Keratinocyte (primary cell): ENCODE data around the gene DDX20. TPM values are rescaled to one million over a fixed set of nuclear protein-coding genes. Genes with fewer than 3 reads are reported as not detected.

Experiments used
- DNase-seq: peaks from one replicate; pipeline ENCODE4 v3.0.0-alpha.2; 2011; ENCODE audit warnings: low read depth, missing footprints, low spot score
- FAIRE-seq: peaks from 2 replicates; lab custom pipeline; 2011; peaks lifted over from hg19 to GRCh38; lab: Jason Lieb, UNC
- H2AFZ ChIP-seq: 2 replicates; pipeline ENCODE4 v1.6.0; 2012; ENCODE audit warnings: low read length, control low read depth, inconsistent platforms; ENCODE audit not compliant: control insufficient read depth
- H3K27ac ChIP-seq: 2 replicates; pipeline ENCODE4 v1.5.1; 2011; ENCODE audit warnings: low read length; ENCODE audit not compliant: control insufficient read depth, insufficient read depth
- H3K27me3 ChIP-seq: 3 replicates; pipeline ENCODE4 v1.6.0; 2011; ENCODE audit warnings: low read length; ENCODE audit not compliant: control insufficient read depth, insufficient read depth; ENCODE audit errors: extremely low read depth
- H3K36me3 ChIP-seq, 2 experiments: 2 replicates in 1 of 2; 3 replicates in 1 of 2; pipeline ENCODE4 v1.5.1; 2011; ENCODE audit warnings: low read length in 2 of 2, mild to moderate bottlenecking in 1 of 2; ENCODE audit not compliant: control insufficient read depth in 2 of 2, insufficient read depth in 2 of 2; ENCODE audit errors: extremely low read depth in 1 of 2
- H3K4me1 ChIP-seq: 3 replicates; pipeline ENCODE4 v1.5.1; 2011; ENCODE audit warnings: low read length; ENCODE audit not compliant: control insufficient read depth, insufficient read depth; ENCODE audit errors: extremely low read depth
- H3K4me2 ChIP-seq: 3 replicates; pipeline ENCODE4 v1.6.0; 2011; ENCODE audit warnings: low read depth, low read length; ENCODE audit not compliant: control insufficient read depth, insufficient read depth; ENCODE audit errors: extremely low read depth
- H3K4me3 ChIP-seq, 3 experiments: fragments of 200-600 bp in 1 of 3; sonication (generic) in 1 of 3; 2 replicates in 2 of 3; 3 replicates in 1 of 3; pipeline ENCODE4 v1.5.1; 2011 to 2016; ENCODE audit warnings: low read length in 3 of 3, mild to moderate bottlenecking in 3 of 3, control low read depth in 2 of 3, inconsistent platforms in 1 of 3, low read depth in 1 of 3, mixed read lengths in 1 of 3, mixed run types in 1 of 3, moderate library complexity in 1 of 3; ENCODE audit not compliant: control insufficient read depth in 2 of 3, insufficient read depth in 2 of 3; ENCODE audit errors: extremely low read depth in 1 of 3
- H3K79me2 ChIP-seq: 2 replicates; pipeline ENCODE4 v1.6.0; 2012; ENCODE audit warnings: low read length; ENCODE audit not compliant: control insufficient read depth, insufficient read depth
- H3K9ac ChIP-seq: 3 replicates; pipeline ENCODE4 v1.6.0; 2011; ENCODE audit warnings: low read length; ENCODE audit not compliant: control insufficient read depth, insufficient read depth; ENCODE audit errors: extremely low read depth
- H3K9me1 ChIP-seq: 3 replicates; pipeline ENCODE4 v1.6.0; 2011; ENCODE audit warnings: low read length; ENCODE audit not compliant: control insufficient read depth, insufficient read depth; ENCODE audit errors: extremely low read depth
- H3K9me3 ChIP-seq: 2 replicates; pipeline ENCODE4 v1.5.1; 2012; ENCODE audit warnings: low read depth, low read length; ENCODE audit not compliant: control insufficient read depth
- H4K20me1 ChIP-seq: 3 replicates; pipeline ENCODE4 v1.6.0; 2011; ENCODE audit warnings: low read length; ENCODE audit not compliant: control insufficient read depth, insufficient read depth; ENCODE audit errors: extremely low read depth
- EZH2 ChIP-seq: IDR thresholded peaks from one replicate; pipeline ENCODE4 v1.6.1; 2012; ENCODE audit warnings: inconsistent platforms, mild to moderate bottlenecking, low read length, moderate library complexity
- dilution Hi-C: fragments of 300-500 bp; cut with MboI; formaldehyde crosslinking; loops from one replicate; pipeline ENCODE4 v1.7.0; 2020; ENCODE audit warnings: low sequenced_read_pairs; ENCODE audit not compliant: extremely low pct_ligation_motif_present
- polyA plus RNA-seq, 5 experiments: library from polyadenylated mRNA; depleted of rRNA in 3 of 5; stranded (reverse) in 3 of 5; stranded (forward) in 1 of 5; unstranded in 1 of 5; fragments of >200 nt; gene quantifications; 1 replicate in 1 of 5; 2 replicates in 3 of 5; 3 replicates in 1 of 5; pipeline versions ENCODE4 v1.2.1 to v1.2.3, GENCODE V29; 2011 to 2012; ENCODE audit warnings: missing spikeins in 2 of 5, low read depth in 1 of 5, low replicate concordance in 1 of 5
- TF ChIP-seq, protein P1 (sequence below), 3 experiments: IDR thresholded peaks in 1 of 3; conservative IDR thresholded peaks in 1 of 3; optimal IDR thresholded peaks in 1 of 3; 2 replicates in 2 of 3; 3 replicates in 1 of 3; pipeline versions ENCODE3 to v1.5.1; 2011; ENCODE audit warnings: low read length in 3 of 3, mild to moderate bottlenecking in 3 of 3, moderate library complexity in 2 of 3, control low read depth in 1 of 3, inconsistent platforms in 1 of 3; ENCODE audit not compliant: insufficient read depth in 2 of 3; ENCODE audit errors: extremely low read depth in 1 of 3

Gene DDX20
- polyA plus RNA-seq, 1 donor (not counting 4 experiments of a cell fraction or from before 2014, with no cell fraction given) = 14.8 TPM

DNA sequence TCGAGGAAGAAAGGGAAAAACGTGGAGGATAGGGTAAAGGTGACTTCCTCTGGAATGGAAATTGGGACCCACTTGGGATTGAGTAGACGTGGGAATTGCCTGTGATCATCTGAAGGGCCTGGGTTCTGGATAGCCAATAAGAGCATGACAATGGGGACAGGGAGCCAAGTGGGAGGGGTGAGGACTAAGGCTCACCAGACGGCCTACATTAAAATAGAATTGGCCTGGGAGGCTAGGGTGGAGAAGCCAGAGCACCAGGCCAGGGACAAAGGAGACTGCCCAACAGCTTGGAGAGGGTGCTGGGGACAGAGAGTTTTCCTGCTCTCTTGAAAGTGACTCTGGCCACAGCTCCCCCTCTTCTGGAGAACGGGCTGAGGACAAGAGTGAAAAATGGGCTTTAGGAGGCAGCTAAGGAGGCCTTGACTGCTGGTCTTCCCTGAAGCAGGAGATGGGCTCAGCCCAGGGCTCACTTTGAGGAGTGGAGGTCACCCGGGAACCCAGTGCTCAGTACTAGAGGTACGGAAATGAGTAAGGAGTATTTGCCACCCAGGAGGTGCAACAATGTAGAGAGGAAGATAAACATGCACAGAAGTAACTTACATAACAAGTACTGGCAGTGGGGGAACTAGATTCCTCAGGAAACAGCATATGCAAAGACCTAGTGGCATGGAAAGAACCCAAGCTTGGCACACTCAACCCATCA lies 35.3 kb upstream of the DDX20 start:
- TF ChIP-seq EZH2 = no peak
- TF ChIP-seq, protein P1, sequence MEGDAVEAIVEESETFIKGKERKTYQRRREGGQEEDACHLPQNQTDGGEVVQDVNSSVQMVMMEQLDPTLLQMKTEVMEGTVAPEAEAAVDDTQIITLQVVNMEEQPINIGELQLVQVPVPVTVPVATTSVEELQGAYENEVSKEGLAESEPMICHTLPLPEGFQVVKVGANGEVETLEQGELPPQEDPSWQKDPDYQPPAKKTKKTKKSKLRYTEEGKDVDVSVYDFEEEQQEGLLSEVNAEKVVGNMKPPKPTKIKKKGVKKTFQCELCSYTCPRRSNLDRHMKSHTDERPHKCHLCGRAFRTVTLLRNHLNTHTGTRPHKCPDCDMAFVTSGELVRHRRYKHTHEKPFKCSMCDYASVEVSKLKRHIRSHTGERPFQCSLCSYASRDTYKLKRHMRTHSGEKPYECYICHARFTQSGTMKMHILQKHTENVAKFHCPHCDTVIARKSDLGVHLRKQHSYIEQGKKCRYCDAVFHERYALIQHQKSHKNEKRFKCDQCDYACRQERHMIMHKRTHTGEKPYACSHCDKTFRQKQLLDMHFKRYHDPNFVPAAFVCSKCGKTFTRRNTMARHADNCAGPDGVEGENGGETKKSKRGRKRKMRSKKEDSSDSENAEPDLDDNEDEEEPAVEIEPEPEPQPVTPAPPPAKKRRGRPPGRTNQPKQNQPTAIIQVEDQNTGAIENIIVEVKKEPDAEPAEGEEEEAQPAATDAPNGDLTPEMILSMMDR (optimal IDR thresholded peaks at IDR 0.05 in 1 of 3, IDR thresholded peaks at IDR 0.05 in 1 of 3, conservative IDR thresholded peaks at IDR 0.05 in 1 of 3; ENCODE audit: extremely low read depth in 1 of 3, insufficient read depth in 2 of 3, low read length in 3 of 3) = no peak
- Histone ChIP-seq H3K4me3 (no peak overlapping the region), H3K36me3 (peaks cover 0 to 2% of the 10 kb centered on the region in 2 experiments), H3K4me1 (peaks cover 29% of the 10 kb centered on the region), H3K9ac (no peak overlapping the region), H3K9me3 (no peaks in the 10 kb centered on the region), H3K79me2 (no peaks in the 10 kb centered on the region), H3K9me1 (no peaks in the 10 kb centered on the region), H3K27me3 (no peaks in the 10 kb centered on the region), H2AFZ (no peak overlapping the region), H3K27ac (no peak overlapping the region), H4K20me1 (no peaks in the 10 kb centered on the region), H3K4me2 (no peak overlapping the region)
- dilution Hi-C loops = no loop called here
- FAIRE-seq = no peak
- no peak for DNase-seq

DNA sequence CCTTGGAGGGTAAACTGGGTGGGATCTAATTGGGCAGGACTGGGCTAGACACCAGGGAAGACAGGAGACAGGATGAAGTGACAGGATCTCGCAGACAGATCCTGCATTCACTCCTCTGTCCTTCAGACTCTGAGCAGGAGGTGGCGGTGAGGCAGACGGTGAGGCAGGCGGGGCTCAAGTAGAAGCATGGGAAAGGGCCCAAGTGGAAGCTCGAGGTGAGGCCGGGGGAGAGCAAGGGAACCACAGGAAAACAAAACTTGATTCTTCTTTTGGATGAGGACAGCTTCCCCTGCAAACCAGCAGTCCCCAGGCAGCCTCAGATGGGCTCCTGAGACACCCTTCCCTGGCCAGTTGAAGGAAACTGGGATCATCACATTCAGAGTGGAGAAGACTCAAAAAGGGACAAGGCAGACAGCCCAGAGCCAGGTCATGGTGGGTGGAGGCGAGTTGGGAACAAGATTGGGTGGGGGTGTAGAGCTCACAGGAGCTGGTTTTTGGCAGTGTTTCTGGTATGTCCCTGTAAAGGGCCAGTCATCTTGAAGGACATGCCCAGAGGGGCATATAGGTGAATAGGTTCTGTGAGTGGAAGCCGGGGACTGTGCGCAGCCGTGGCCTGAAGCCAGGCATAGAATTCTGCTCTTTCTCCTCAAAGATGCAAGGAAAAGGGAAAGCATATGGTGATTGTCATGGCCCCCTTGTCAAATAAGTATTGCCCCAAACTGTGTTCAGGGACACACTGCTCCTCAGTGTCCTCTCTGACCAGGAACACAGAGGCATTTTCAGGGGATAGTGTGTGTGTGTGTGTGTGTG lies 34.5 kb upstream of the DDX20 start:
- H3K4me2 ChIP-seq = no peak overlapping the region
- no peak for DNase-seq

More for the DNA sequence above, 34.5 kb upstream of the DDX20 start:
- H3K9me3 ChIP-seq = no peaks in the 10 kb centered on the region
- H3K9ac ChIP-seq = no peak overlapping the region
- no peak overlapping the region for H2AFZ ChIP-seq
- dilution Hi-C loops = no loop called here
- no peak for FAIRE-seq
- H4K20me1 ChIP-seq = no peaks in the 10 kb centered on the region
- no peaks in the 10 kb centered on the region for H3K27me3 ChIP-seq
- TF ChIP-seq, protein P1 (optimal IDR thresholded peaks at IDR 0.05 in 1 of 3, IDR thresholded peaks at IDR 0.05 in 1 of 3, conservative IDR thresholded peaks at IDR 0.05 in 1 of 3; ENCODE audit: extremely low read depth in 1 of 3, insufficient read depth in 2 of 3, low read length in 3 of 3) = no peak
- TF ChIP-seq EZH2 = no peak
- H3K4me3 ChIP-seq = no peak overlapping the region
- no peaks in the 10 kb centered on the region for H3K9me1 ChIP-seq
- no peak overlapping the region for H3K27ac ChIP-seq
- peaks cover 0 to 1% of the 10 kb centered on the region in 2 experiments for H3K36me3 ChIP-seq
- H3K4me1 ChIP-seq = peaks cover 29% of the 10 kb centered on the region
- H3K79me2 ChIP-seq = no peaks in the 10 kb centered on the region
